NCI-H524 (cell line): ENCODE data around the gene HOXA3.

Experiments used
- DNase-seq, 2 experiments: peaks; one replicate each; lab custom pipeline; 2025; lab: John Stamatoyannopoulos, UW

The HOXA3 gene

GRCh38 chr7:27166531-27167505, 14.4 kb upstream of the HOXA3 start:
- DNase-seq = no peak

DNA sequence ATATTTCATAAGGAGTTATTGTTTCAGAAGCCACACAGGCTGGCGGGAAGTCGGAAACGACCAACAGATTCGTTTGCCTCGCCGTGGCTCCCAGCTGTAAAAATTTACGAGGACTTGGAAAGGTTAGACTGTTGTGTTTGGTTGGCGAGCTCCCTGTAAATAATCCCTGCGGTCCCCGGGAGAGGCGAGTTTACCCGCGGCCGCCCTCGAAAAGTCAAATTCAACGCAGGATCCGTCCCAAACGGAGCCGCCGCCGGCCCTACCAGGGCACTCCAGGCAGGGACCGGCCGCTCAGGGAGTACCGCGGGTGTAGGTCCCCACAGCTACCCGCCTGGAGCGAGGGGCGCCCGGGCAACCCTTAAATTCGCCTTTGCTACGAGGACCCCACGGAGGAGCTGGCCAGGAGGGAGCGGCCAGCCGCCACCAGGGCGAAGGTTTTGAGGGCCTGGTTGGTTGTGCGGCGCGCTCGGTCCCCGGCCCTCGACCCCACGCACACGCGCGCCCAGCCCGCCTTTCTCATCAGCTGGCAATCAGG, 13.7 kb upstream of the HOXA3 start:
- DNase-seq = no peak

GRCh38 chr7:27165089-27165995, 13.0 kb upstream of the HOXA3 start, which contains the start of gene HOXA9:
Gene HOXA9, minus strand, starts transcription at chr7:27165537. Its CDS starts 80 bp downstream, at chr7:27165457.
- no peak for DNase-seq

GRCh38 chr7:27164367-27165088, 12.1 kb upstream of the HOXA3 start:
- DNase-seq = no peak

DNA sequence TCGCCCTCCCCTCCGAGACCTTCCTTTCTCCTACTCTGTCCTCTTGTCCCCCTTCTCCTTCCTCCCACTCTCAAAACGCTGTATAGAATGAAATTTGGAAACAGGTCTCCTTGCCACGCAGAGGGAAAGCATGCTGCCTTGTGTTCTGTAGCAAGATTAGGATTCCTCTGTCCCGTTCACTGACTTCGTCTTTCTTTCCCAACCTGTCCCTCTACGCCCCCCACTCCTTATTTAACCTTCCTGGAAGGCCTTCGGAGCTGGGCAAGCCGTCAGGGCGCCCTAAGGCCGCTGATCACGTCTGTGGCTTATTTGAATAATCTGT, 11.6 kb upstream of the HOXA3 start:
- DNase-seq = no peak

- no peak for DNase-seq
These were observed 11.1 kb upstream of the HOXA3 start for GRCh38 chr7:27163288-27164044.

- DNase-seq = no peak
These were observed 10.3 kb upstream of the HOXA3 start for GRCh38 chr7:27162561-27163287.

- no peak for DNase-seq
These were observed 9.6 kb upstream of the HOXA3 start for GRCh38 chr7:27161721-27162560.

- no peak for DNase-seq
These were observed 8.9 kb upstream of the HOXA3 start for GRCh38 chr7:27161214-27161720.

- peak; percentile 71 to 74 for DNase-seq
These were observed 8.3 kb upstream of the HOXA3 start for GRCh38 chr7:27160546-27161213.

DNA sequence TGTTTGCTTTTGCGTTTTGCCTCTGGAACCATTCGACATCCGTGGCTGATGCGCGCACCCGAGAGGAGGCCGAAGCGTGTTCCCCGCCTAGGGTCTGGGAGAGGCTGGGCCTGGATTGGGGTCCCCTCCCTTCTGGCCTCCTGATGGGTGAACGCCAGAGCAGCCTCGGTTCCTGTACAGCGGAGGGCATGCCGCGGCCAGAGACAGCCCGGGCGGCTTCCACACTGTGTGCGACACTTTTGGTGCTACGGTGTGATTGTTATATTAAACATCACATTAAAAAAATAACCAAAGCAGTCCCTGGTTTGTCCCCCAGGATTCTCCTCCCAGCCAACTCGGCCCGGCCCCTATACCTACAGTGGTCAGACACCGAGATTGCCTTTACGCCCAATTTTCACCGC, 7.8 kb upstream of the HOXA3 start:
- no peak for DNase-seq

- no peak for DNase-seq
These were observed 7.1 kb upstream of the HOXA3 start for GRCh38 chr7:27159266-27160144.

- DNase-seq = no peak
These were observed 6.3 kb upstream of the HOXA3 start for GRCh38 chr7:27158436-27159265.

DNA sequence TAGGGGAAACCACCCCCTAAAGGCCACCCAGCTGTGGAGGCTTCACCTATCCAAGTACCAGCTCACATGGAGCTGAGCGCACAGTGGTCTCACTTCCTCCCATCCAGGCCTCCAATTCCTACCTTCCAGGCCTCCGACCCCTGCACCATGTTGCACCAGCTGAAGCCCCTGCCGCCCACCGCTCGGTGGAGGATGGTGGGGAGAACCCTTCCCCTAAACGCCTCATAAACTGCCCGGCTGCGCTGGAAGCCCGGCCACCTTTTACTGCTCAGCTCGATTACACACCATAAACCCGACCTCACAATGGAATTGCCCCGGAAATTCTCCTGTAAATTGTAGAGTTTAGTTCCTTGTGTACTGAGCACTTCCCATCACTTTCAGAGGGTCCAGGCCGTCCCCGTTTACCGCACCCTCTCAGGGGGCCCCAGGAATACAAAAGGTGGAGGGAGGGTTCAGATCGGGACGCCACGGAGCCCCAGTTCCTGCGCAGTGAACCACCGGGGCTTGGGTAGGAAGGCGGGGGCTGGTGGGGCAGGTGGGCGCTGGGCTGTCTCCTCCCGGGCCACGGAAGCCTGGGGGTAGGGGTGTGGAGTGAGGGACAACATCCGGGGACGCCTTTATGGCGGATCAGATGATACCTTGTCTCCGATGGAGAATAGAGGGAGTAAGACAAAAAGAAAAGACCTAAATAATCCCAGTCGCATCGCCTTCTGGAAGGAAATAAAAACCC, 5.5 kb upstream of the HOXA3 start:
- DNase-seq = no peak

- DNase-seq = no peak
These were observed 4.7 kb upstream of the HOXA3 start for GRCh38 chr7:27156916-27157701.
